ENCODE results near the gene ALPK3.

GRCh38 chr15:84791763-84792162, 25.4 kb upstream of the ALPK3 start:
- TF ChIP-seq CTCF (conservative IDR thresholded peaks at IDR 0.05) (no peak), ZFX (IDR thresholded peaks at IDR 0.05) (no peak)

All from C4-2B (cell line).